ENCODE measurements around the gene NEDD4L.
"Not testable (repeated sequence)": the region's sequence is repeated elsewhere in the genome, so short reads cannot be mapped to it uniquely, and the experiment has no call there.

The NEDD4L gene

GRCh38 chr18:58158459-58158858, 114.4 kb downstream of the NEDD4L start:
- DNase-seq: no peak

GRCh38 chr18:58161659-58162058, 117.6 kb downstream of the NEDD4L start:
- DNase-seq: peak; percentile 34

GRCh38 chr18:58162127-58162526, 118.1 kb downstream of the NEDD4L start:
- DNase-seq: no peak

GRCh38 chr18:58163004-58163590, 119.1 kb downstream of the NEDD4L start:
- DNase-seq: no peak

GRCh38 chr18:58166278-58166844, 122.3 kb downstream of the NEDD4L start:
- no peak for DNase-seq

GRCh38 chr18:58167073-58167472, 123.0 kb downstream of the NEDD4L start:
- DNase-seq: no peak

- DNase-seq: no peak
Observed at GRCh38 chr18:58168221-58168620, 124.2 kb downstream of the NEDD4L start.

GRCh38 chr18:58168993-58169392, 125.0 kb downstream of the NEDD4L start:
- no peak for DNase-seq

GRCh38 chr18:58169472-58169871, 125.4 kb downstream of the NEDD4L start:
- no peak for DNase-seq

GRCh38 chr18:58170036-58170435, 126.0 kb downstream of the NEDD4L start:
- DNase-seq: not testable (repeated sequence)

GRCh38 chr18:58172031-58172430, 128.0 kb downstream of the NEDD4L start:
- DNase-seq: no peak

GRCh38 chr18:58174285-58174684, 130.3 kb downstream of the NEDD4L start:
- DNase-seq: no peak

GRCh38 chr18:58175122-58175785, 131.2 kb downstream of the NEDD4L start:
- DNase-seq: no peak

GRCh38 chr18:58175786-58176176, 131.8 kb downstream of the NEDD4L start:
- no peak for DNase-seq

- DNase-seq: no peak
Observed at GRCh38 chr18:58177004-58177717, 133.1 kb downstream of the NEDD4L start.

GRCh38 chr18:58177896-58178470, 134.0 kb downstream of the NEDD4L start:
- no peak for DNase-seq

GRCh38 chr18:58178511-58178910, 134.5 kb downstream of the NEDD4L start:
- DNase-seq: no peak

- DNase-seq: peak; percentile 22
Observed at GRCh38 chr18:58180172-58180571, 136.1 kb downstream of the NEDD4L start.

- DNase-seq: peak; percentile 62
Observed at GRCh38 chr18:58180738-58181353, 136.8 kb downstream of the NEDD4L start.

GRCh38 chr18:58181988-58182387, 138.0 kb downstream of the NEDD4L start:
- DNase-seq: no peak

GRCh38 chr18:58183226-58183625, 139.2 kb downstream of the NEDD4L start:
- DNase-seq: peak; percentile 47

GRCh38 chr18:58186258-58186948, 142.4 kb downstream of the NEDD4L start:
- no peak for DNase-seq

All from RPMI8226 (cell line).